HL-60 (cell line): ENCODE data around the gene ISCU.

Experiments
- DNase-seq, 2 experiments: peaks; one replicate each; pipeline ENCODE4 v3.0.0-alpha.2; 2010 to 2020; ENCODE audit warnings: low read depth in 1 of 2, low spot score in 1 of 2
- H3K27ac ChIP-seq: fragments of 250-450 bp; sonication (Bioruptor Pico); replicated peaks from 2 replicates; pipeline ENCODE4 v1.5.1; 2020; ENCODE audit warnings: mild to moderate bottlenecking, moderate library complexity
- H3K27me3 ChIP-seq: fragments of 250-450 bp; sonication (Bioruptor Pico); 2 replicates; pipeline ENCODE4 v1.5.1; 2021; ENCODE audit warnings: mild to moderate bottlenecking, moderate library complexity; ENCODE audit not compliant: insufficient read depth, poor library complexity, severe bottlenecking
- H3K4me3 ChIP-seq: replicated peaks from 2 replicates; pipeline ENCODE4 v1.5.1; 2011; ENCODE audit warnings: mild to moderate bottlenecking, control low read depth, low read length; ENCODE audit not compliant: insufficient read depth
- GABPA ChIP-seq: IDR thresholded peaks from 2 replicates; pipeline ENCODE4 v1.6.1; 2012; ENCODE audit warnings: low read depth
- POLR2AphosphoS5 ChIP-seq: IDR thresholded peaks from 2 replicates; pipeline ENCODE4 v1.6.1; 2012; ENCODE audit warnings: low read depth
- SPI1 ChIP-seq: IDR thresholded peaks from 2 replicates; pipeline ENCODE4 v1.6.1; 2012; ENCODE audit warnings: low read depth, mild to moderate bottlenecking, borderline replicate concordance
- TF ChIP-seq, protein P1 (sequence below): IDR thresholded peaks from one replicate; pipeline ENCODE4 v1.5.1; 2011; ENCODE audit warnings: low read length, control low read depth, inconsistent platforms; ENCODE audit not compliant: insufficient read depth
- TF ChIP-seq, protein P2 (sequence below): IDR thresholded peaks from 2 replicates; pipeline ENCODE4 v1.6.1; 2012; ENCODE audit warnings: low read depth; ENCODE audit not compliant: insufficient replicate concordance

ISCU gene

DNA sequence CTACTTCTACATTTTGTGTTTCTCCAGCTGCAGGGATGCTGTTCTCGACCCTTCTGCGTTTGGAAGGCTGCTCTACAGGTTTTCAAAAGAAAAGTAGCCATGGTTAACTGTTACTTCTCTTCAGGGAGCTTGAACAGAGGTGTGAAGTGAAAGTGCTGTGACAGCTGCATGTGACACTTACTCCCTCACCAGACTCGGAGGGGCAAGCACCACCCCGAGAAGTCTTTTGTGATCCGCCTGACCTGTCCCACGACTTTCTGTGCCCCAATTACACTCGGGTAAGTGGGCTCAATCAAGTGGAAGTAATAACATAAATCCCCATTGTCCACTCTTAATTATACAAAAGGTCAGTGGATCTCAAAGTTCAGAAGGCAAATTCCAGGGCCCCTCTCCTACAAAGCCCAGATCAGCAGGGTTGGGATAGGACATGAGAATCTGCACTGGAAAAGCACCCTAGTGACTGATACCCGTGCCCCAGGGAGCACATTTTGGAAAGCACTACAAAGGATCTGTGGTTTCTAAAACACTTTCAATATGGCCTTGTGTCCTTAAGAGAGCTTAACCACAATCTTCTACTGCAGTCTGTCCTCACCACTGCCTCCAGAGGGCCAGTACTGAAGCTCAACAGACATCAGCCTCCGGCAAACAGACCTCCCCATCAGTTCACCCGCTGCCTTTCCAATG, 35.8 kb upstream of the ISCU start:
- Histone ChIP-seq H3K27me3 (no peaks in the 10 kb centered on the region), H3K27ac (no peak overlapping the region), H3K4me3 (no peak overlapping the region)
- no peak for TF ChIP-seq GABPA
- TF ChIP-seq SPI1, result no peak
- TF ChIP-seq, protein P1, sequence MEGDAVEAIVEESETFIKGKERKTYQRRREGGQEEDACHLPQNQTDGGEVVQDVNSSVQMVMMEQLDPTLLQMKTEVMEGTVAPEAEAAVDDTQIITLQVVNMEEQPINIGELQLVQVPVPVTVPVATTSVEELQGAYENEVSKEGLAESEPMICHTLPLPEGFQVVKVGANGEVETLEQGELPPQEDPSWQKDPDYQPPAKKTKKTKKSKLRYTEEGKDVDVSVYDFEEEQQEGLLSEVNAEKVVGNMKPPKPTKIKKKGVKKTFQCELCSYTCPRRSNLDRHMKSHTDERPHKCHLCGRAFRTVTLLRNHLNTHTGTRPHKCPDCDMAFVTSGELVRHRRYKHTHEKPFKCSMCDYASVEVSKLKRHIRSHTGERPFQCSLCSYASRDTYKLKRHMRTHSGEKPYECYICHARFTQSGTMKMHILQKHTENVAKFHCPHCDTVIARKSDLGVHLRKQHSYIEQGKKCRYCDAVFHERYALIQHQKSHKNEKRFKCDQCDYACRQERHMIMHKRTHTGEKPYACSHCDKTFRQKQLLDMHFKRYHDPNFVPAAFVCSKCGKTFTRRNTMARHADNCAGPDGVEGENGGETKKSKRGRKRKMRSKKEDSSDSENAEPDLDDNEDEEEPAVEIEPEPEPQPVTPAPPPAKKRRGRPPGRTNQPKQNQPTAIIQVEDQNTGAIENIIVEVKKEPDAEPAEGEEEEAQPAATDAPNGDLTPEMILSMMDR, result no peak
- TF ChIP-seq, protein P2, sequence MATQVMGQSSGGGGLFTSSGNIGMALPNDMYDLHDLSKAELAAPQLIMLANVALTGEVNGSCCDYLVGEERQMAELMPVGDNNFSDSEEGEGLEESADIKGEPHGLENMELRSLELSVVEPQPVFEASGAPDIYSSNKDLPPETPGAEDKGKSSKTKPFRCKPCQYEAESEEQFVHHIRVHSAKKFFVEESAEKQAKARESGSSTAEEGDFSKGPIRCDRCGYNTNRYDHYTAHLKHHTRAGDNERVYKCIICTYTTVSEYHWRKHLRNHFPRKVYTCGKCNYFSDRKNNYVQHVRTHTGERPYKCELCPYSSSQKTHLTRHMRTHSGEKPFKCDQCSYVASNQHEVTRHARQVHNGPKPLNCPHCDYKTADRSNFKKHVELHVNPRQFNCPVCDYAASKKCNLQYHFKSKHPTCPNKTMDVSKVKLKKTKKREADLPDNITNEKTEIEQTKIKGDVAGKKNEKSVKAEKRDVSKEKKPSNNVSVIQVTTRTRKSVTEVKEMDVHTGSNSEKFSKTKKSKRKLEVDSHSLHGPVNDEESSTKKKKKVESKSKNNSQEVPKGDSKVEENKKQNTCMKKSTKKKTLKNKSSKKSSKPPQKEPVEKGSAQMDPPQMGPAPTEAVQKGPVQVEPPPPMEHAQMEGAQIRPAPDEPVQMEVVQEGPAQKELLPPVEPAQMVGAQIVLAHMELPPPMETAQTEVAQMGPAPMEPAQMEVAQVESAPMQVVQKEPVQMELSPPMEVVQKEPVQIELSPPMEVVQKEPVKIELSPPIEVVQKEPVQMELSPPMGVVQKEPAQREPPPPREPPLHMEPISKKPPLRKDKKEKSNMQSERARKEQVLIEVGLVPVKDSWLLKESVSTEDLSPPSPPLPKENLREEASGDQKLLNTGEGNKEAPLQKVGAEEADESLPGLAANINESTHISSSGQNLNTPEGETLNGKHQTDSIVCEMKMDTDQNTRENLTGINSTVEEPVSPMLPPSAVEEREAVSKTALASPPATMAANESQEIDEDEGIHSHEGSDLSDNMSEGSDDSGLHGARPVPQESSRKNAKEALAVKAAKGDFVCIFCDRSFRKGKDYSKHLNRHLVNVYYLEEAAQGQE, result no peak
- TF ChIP-seq POLR2AphosphoS5, result no peak
- no peak for DNase-seq

DNA sequence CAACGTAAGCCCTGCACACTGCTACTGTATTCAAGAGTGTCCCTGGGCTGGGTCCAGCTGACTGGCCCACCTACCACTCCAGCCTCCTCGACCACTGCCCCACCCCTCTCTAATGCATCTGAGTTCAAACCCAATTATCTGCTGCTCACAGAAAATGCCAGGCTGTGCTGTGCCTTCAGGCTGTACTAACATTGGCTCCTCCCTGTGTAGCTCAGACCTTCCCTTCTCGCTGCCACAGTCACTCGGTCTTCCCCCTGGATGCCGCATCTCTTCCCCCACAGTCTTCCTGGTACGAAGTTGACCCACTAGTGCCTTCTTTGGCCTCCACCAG, 35.3 kb upstream of the ISCU start:
- Histone ChIP-seq H3K4me3 (no peak overlapping the region), H3K27ac (no peak overlapping the region), H3K27me3 (no peaks in the 10 kb centered on the region)
- TF ChIP-seq SPI1 (no peak), GABPA (no peak), POLR2AphosphoS5 (no peak)
- TF ChIP-seq, protein P1, result no peak
- TF ChIP-seq, protein P2, result no peak
- DNase-seq, result no peak

DNA sequence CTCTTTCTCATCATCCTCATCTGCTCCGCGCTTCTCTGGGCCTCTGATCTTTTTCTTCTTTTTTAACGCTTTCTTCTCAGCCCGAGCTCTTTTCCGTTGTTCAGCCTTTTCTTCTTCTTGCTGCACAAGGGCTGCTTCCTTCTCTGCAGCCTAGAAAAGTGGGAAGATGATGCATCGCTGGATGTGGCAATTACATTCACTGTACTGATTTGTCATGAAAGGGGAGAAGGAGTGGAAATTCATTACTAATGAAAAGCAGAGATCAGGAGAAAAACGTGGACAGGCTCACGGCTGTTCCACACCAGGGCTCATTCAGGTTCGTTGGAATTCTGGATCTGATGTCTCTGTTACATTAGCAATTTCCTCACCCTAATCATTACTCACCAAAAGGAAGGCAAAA, 32.2 kb upstream of the ISCU start:
- Histone ChIP-seq H3K27ac (no peak overlapping the region), H3K27me3 (no peaks in the 10 kb centered on the region), H3K4me3 (no peak overlapping the region)
- DNase-seq, result no peak
- no peak for TF ChIP-seq GABPA
- TF ChIP-seq POLR2AphosphoS5, result no peak
- TF ChIP-seq, protein P2, result no peak
- no peak for TF ChIP-seq SPI1
- TF ChIP-seq, protein P1, result no peak
